H1 (cell line): ENCODE measurements around the gene PCNA. TPM values are rescaled to one million over a fixed set of nuclear protein-coding genes. Genes with fewer than 3 reads are reported as not detected.

Experiments
- CHD2 ChIP-seq: IDR thresholded peaks from 2 replicates; pipeline ENCODE4 v1.6.1; 2012; ENCODE audit warnings: low read length, improper control_type of control experiment
- GTF2F1 ChIP-seq: IDR thresholded peaks from 2 replicates; pipeline ENCODE4 v1.6.1; 2012; ENCODE audit warnings: low read depth, low read length, improper control_type of control experiment, borderline replicate concordance
- KDM1A ChIP-seq: fragments of 200-600, 300-600 bp; sonication (generic); IDR thresholded peaks from 2 replicates; pipeline ENCODE4 v1.7.1; 2016; ENCODE audit warnings: mild to moderate bottlenecking, low read length, borderline replicate concordance
- MAFK ChIP-seq: IDR thresholded peaks from 2 replicates; pipeline ENCODE4 v1.6.1; 2012; ENCODE audit warnings: low read depth, mild to moderate bottlenecking, improper control_type of control experiment, low read length
- ZNF274 ChIP-seq: IDR thresholded peaks from 2 replicates; pipeline ENCODE4 v1.7.0; 2012; ENCODE audit warnings: low read length, borderline replicate concordance; ENCODE audit errors: extremely low read depth
- polyA plus RNA-seq, 7 experiments: library from polyadenylated mRNA; depleted of rRNA in 3 of 7; stranded (reverse) in 5 of 7; unstranded in 2 of 7; fragments of >200 nt in 5 of 7; fragments of 200-250 nt in 2 of 7; gene quantifications; 1 replicate in 5 of 7; 2 replicates in 1 of 7; 4 replicates in 1 of 7; pipeline versions ENCODE4 v1.2.1 to v1.2.3, GENCODE V29; 2011 to 2013; ENCODE audit warnings: missing spikeins in 2 of 7, mixed read lengths in 2 of 7
- total RNA-seq: library from RNA; stranded (reverse); fragmentation: NEBNext Ultra II Directional; extraction: Animal tissue kit (Norgen Biotek cat#: 25700); gene quantifications from 2 replicates; pipeline ENCODE4 v1.2.1, GENCODE V29; 2021

The PCNA gene
- total and polyA plus RNA-seq, 2 of the 8 experiments (the other 6 are each of a cell fraction or from before 2014, with no cell fraction given), result 290 to 737 TPM

DNA sequence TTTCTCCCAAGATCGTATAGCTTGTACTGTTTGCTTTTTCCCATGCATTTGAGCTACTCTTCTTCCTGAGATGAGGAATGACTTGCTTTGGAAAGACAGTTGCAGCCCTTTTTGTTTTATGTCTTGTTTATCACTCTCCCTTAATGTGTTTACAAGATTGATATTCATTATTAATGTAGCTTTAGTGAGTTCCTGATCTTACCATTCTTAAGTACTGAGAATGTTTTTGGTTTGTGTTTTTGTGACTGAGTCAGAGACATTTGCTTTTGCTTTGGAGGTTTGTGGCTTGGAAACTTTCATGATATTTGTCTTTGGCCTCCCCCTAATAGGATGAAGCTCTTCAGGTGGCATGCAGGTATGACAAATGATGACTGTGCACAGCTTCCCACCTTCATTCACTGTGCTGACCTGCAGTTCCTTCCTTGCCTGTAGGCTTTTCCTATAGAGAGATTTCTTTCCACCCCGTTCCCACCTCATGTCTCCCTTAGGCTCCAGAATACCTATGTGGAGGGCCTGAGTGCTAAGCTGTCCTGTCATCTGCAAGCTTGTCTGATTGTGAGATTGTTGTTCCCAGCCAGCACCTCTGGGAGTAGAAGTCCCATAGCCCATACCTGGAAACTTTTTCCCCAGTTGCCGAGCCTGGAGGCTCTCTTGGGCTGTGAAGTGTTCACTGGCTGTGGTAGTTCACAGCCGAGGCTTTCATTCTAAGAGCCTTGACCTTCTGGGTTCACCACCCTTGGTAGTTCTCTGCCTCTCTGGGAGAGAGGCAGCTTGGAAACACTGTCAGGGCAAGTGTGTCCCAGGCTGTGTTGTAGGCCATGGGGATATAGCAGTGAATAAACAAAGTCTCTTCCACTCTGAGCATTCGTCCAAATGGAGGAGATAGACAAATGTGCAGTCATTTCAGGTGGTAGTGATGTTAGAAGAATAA is 34.1 kb upstream of the PCNA start (continued):
- TF ChIP-seq MAFK, result no peak
- TF ChIP-seq KDM1A, result no peak
- no peak for TF ChIP-seq ZNF274
- no peak for TF ChIP-seq GTF2F1
- no peak for TF ChIP-seq CHD2
